NCI-H524 (cell line): Measurements from ENCODE around the gene CUX1.
"Not testable (repeated sequence)": the region's sequence is repeated elsewhere in the genome, so short reads cannot be mapped to it uniquely, and the experiment has no call there.

Experiments used
- DNase-seq, 2 experiments: peaks; one replicate each; lab custom pipeline; 2025; lab: John Stamatoyannopoulos, UW

CUX1 gene

DNA sequence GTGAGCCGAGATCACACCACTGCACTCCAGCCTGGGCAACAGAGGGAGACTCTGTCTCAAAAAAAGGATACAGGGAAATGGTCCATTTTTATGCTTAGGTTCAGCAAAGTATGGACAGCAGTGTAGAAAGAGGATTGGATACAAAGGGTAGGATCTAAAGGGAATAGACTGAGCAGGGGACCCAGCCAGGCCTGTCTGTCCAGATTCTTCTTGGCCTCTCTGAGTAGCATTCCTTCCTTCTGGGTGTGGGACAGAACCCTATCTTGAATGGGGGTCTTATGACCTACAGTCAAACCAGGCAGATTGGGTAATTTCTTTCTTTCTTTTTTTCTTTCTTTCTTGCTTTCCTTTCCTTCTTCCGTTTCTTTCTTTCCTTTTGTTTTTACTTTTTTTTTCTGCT lies 494.9 kb downstream of the CUX1 start:
- no peak for DNase-seq

DNA sequence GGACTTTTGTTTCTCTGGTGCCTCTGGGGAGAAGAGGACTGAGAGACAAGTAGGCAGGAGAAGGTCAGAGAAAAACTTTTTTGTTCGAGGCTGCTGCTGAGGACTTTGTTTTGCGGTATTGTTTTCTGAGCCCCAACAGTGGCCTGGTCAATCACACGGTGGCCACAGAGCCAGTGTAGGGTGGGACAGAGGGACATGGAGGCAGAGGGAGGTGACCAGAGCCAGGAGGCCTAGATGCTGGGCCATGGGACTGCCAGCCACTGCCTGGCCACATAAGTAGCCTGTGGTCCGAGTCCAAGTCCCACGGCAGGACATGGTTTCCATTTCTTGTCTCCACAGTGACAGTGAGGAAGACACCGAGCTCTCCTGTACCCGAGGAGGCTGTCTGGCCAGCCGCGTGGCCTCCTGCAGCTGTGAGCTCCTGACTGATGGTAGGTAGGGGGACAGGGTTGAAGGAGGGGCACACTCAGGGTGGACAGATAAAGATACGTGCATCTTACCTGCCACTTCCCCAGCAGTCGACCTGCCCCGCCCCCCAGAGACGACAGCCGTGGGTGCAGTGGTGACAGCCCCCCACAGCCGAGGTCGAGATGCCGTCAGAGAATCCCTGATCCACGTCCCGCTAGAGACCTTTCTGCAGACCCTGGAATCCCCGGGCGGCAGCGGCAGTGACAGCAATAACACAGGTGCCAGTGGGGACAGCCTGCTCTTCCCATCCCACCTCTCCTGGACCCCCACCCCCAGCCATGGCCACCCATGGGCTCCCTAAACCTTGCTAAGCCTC lies 496.8 kb downstream of the CUX1 start:
- no peak for DNase-seq

DNA sequence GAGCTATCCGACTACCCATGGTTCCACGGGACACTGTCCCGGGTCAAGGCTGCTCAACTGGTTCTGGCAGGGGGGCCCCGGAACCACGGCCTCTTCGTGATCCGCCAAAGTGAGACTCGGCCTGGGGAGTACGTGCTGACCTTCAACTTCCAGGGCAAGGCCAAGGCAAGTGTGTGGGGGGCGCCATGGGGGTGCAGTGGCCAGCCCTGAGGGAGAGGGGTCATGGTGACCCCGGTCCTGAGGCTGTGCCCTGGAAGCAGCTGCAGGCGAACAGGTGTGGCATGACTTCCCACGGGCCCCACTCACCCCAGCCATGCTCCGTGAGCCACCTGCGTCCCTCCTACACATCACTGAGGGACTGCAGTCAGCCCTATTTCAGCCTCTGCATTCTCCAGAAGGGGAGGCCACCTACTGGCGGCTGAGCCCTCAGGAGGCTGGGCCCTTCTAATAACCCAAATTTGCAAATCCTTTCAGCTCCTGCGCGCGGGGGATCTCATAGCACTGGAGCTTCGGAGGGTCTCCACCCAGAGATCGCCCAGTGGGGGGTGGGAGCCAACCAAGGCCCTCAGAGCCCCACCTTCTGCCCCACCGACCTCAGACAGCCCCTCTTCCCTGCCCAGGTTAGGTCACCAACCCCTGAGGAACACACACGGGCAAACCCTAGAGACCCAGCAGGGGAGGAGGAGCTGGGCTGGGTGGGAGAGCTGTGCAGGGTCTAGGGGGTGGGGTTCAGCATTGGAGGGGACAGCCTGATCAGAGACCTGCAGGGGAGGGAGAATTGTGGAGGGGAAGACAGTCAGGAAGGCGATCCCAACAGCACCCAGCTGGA lies 500.0 kb downstream of the CUX1 start:
- no peak for DNase-seq

DNA sequence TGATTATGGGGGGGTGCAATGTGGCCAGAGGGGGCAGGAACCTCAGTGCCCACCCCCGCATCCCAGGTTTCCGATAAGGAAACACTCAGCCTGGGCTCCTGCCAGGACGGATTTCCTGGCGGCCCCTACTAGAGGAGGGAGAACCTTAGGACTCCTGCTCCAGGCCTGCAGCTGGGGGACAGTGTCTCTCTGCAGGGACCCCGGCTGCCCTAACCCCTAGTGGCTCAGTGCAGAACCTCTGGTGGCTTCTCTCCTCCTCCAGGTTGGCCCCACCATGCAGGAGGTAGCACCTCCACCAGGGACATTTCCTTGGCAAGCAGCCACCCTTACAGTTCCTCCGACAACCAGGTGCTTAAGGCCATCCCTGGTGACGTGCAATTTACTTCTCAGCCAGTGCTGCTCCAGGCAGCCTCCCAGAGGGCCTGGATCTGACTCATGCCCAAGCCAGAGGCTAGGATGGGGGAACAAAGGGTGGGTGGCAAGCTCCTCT lies 501.1 kb downstream of the CUX1 start:
- DNase-seq = no peak

DNA sequence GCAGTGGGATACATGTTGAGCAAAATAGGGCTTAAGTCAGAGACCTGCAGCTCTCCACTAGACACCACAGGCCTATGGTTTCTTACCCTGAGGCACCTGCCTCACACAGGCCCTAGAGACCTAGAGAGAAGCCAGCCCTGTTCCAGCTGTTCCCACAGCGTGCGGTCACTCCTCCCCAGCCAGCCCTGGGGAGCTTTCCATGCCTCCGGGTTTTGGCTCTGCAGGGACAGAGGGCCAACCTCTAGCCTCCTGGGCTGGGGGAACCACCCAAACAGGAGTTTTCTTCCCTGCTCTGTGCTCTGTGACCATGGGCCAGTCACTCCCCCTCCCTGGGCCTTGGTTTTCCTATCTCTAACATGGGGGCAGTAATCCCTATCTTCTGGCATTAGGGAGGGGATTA lies 502.2 kb downstream of the CUX1 start:
- no peak for DNase-seq

DNA sequence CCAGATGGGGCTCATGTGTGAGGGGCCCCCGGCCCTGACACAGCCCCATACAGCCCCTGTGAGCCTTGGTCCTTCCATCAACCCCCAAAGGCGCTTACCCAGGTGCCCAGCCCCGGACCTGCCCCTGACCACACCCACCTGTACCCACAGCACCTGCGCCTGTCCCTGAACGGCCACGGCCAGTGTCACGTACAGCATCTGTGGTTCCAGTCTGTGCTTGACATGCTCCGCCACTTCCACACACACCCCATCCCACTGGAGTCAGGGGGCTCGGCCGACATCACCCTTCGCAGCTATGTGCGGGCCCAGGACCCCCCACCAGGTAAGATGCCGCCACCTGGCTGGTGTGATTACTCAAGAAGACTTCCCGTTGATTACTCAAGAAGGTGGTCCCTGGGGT lies 502.8 kb downstream of the CUX1 start:
- DNase-seq = no peak

DNA sequence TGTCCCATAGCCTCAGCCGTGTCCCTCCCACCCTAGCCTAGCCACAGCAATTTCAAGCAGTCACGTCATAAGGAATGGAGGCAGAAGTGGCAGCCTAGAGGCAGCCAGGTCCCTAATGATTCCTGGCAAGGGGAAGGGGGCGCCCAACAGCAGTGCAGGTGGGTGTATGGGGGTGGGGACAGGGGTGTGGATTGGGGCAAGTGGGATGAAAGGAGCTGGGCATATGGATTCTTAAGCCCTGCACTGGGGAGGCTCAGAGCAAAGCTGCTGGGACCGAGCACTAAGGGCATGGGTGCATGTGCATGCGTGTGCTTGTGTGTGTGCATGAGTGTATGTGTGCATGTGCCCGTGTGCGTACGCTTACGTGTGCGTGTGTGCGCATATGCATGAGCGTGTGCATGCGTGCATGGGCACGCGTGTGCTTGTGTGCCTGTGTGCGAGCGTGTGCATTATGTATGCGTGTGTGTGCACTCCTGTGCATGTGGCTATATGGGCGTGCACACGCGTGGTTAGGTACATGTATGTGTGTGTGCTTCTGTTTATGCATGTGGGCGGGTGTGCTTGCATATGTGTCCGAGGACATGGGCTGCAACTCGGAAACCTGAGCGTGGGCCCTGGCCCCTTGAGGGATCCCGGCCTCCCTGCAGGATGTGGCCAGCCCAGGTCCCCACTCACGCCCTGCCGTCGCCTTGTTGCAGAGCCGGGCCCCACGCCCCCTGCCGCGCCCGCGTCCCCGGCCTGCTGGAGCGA lies 503.4 kb downstream of the CUX1 start:
- DNase-seq = no peak

DNA sequence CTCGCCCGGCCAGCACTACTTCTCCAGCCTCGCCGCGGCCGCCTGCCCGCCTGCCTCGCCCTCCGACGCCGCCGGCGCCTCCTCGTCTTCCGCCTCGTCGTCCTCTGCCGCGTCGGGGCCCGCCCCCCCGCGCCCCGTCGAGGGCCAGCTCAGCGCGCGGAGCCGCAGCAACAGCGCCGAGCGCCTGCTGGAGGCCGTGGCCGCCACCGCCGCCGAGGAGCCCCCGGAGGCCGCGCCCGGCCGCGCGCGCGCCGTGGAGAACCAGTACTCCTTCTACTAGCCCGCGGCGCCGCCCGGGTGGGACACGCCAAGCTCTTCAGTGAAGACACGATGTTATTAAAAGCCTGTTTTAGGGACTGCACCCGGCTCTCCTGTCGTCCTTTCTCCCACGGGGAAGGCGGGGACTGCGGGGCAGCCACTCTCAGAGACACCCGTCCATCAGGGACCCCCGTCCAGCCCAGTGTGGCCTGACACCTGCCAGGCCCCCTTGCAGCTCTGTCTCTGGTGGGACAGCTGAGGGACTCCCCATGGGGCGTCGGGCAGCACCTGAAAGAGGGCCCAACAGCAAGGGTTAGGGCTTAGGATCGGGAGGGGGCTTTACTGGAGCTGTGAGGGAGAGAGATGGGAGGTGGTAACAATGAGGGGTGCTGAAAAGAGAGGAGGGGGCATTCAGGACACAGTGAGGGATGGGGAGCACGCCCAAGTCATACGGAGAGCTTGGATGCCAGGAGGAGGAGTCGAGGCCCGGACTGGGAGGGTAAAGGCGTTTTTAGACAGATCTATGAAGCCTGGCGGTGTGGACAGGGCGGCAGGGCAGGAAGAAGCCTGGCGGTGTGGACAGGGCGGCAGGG lies 504.1 kb downstream of the CUX1 start:
- no peak for DNase-seq

DNA sequence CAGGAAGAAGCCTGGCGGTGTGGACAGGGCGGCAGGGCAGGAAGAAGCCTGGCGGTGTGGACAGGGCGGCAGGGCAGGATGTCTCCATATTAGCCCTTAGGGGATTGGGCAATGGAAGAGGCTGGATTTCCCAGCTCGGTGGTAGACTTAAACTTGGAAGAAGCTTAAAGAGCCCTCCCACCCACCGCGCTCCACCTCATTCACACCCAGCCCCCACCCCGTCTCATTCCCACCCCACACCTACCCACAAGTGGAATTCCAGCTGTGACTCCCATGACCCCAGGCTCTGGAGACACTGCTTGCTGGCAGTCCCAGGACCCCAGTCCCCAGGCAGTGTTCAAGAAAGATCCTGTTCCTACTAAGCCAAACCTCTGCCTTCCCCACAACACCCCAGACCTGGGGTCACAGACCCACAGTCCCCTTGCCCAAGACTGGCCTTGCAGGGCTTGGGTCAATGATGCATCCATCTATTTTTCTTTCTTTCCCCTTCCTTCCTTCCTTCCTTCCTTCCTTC lies 504.8 kb downstream of the CUX1 start:
- no peak for DNase-seq

DNA sequence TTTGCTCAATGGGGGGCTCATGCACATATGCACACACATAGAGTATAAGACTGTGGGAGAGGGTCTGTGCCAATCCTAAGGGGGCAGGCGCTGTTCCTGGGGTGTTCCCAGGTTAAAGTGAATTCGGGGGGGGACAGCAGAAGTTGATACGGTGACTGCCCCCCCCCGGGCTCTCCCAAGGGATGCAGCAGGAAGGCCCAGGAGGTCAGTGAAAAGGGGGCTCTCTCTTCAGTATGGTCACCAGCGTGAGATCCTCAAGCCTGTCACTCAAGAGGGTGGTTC lies 506.4 kb downstream of the CUX1 start:
- no peak for DNase-seq

DNA sequence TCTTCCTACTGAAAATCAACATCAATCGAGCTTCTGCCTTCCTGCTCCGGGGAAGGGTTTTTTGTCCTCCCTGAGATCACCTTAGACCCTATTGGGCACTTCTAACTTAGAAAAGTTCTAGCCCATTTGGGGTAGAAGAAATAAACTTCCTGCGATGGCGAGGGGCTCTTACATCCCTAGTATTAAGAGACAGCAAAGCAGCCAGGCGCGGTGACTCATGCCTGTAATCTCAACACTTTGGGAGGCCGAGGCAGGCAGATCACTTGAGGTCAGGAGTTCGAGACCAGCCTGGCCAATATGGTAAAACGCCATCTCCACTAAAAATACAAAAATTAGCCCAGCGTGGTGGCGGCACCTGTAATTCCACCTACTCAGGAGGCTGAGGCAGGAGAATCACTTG lies 507.7 kb downstream of the CUX1 start:
- not testable (repeated sequence) for DNase-seq

DNA sequence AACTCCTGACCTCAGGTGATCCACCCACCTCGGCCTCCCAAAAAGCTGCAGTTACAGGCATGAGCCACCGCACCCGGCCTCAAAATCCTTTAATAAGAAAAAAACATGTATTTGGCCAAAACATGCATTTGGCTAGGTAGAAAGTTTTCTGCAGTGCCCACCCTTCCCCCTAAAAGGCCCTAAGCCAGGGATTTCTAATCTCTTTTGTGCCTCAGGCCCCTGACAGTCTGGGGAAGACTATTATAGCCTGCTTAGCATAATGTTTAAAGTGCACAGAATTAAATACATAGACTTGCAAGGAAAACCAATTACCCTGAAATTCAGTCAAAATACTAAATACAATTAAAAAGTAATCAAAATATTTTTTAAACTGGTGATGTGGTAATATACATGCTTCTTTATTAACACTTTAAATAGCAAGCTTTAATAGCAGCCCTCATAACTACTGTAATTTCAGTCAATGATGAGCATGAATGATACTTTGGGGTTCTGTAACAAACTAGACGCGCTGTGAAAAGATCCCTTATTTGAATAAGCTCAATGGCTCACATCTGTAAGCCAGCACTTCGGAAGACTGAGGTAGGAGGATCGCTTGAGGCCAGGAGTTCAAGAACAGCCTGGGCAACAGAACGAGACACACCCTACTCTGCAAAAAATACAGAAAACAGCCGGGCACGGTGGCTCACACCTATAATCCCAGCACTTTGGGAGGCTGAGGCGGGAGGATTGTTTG lies 508.9 kb downstream of the CUX1 start:
- no peak for DNase-seq

DNA sequence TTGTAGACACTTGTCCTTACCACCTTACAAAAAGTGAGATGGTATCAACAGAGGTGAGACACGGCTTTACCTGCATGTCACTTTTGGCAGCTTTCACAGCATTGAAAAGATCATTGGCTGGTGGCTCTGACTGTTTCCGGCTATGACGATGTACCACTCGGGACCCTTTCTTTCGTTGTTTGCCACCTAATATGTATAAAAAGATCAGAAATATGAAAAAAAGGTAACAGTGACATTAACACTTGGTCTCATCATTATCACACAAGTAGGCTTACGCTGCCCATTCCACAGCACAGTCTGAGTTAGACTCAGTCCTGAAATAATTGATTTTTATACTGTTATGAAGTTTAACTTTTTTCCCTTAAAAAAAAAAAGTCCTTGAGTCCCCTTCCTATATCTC lies 509.8 kb downstream of the CUX1 start:
- DNase-seq = not testable (repeated sequence)

DNA sequence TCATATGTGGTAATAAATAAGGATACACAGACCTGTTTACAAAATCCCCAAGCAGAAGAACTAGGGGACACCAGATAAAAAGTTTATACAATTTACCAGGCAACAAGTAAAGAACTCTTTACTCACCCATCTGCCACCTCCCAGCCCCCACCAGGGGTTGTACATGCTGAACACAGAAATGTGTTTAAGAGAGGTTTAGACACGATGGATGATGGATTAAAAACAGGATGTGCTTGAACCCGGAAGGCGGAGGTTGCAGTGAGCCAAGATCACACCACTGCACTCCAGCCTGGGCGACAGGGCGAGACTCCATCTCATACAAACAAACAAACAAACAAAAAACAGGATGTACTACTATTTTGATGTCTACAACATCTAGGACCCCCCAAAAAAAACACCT lies 511.4 kb downstream of the CUX1 start:
- not testable (repeated sequence) for DNase-seq

DNA sequence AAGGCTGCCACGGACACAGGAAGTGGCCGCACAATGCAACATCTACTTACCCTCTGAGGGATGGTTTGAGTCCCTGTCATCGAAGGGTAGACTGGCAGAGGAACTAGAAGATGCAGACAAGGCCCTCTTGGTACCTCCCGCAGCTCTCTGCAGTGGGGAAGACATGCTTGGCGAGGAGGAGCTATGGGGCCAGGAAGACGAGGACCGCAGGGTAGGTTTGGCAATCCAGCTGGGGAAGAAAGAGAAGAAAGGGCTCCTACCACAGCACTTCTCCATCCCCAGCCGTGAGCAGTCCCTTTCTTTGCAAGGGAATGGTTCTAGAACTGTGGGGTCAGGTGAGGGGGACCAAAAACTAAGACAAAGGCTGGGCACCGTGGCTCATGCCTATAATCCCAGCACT lies 511.9 kb downstream of the CUX1 start:
- DNase-seq = not testable (repeated sequence)

DNA sequence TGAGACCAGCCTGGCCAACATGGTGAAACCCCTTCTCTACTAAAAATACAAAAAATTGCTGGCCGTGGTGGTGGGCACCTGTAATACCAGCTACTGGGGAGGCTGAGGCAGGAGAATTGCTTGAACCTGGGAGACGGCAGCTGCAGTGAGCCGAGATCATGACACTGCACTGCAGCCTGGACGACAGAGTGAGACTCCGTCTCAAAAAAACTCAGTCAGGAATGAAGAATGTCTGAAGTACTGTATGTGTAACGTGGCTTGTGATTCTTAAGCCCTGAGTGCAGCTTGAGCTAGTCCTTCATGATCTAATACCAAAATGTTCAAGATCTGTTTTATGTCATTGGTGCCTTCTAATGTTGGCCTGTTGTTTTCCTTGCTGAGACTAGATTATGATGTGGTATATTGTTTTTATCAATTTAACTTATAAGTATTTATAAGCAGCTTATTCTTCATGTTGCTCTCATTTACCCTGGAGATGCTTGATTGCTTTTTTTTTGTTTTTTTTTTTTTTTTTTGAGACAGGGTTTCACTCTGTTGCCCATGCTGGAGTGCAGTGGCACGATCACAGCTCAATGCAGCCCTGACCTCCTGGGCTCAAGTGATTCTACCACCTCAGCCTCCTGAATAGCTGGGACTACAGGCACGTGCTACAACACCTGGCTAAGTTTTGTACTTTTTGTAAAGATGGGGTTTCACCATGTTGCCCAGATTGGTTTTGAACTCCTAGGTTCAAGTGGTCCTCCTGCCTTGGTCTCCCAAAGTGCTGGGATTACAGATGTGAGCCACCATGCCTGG lies 513.4 kb downstream of the CUX1 start:
- not testable (repeated sequence) for DNase-seq
